OCI-M2 (cell line): ENCODE results near the gene SGSM2.

Source experiments
- DNase-seq: peaks from one replicate; lab custom pipeline; 2025; ENCODE audit not compliant: unreplicated experiment; lab: John Stamatoyannopoulos, UW

The SGSM2 gene

GRCh38 chr17:2366747-2367494 is 29.6 kb downstream of the SGSM2 start:
- DNase-seq, result no peak

DNA sequence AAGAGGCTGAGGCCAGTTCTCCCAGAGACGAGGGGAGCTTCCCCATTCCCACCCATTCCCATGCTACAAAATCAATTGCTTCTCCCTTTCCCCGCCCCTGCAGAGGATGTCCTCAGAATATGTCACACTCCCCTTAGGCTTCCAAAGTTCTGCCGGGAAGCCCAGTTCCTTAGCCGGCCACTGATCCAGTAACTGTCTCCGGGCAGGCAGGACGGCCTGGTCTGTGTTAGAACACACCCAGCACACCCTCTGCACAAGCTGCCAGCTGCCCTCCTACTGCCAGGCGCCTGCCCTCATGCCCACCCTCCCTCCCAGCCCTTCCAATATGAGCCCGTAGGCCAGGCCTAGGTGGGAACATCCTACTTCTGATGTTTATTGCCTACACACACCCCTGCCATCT is 31.1 kb downstream of the SGSM2 start:
- DNase-seq, result no peak

GRCh38 chr17:2369039-2369438 is 31.7 kb downstream of the SGSM2 start:
- DNase-seq, result no peak

DNA sequence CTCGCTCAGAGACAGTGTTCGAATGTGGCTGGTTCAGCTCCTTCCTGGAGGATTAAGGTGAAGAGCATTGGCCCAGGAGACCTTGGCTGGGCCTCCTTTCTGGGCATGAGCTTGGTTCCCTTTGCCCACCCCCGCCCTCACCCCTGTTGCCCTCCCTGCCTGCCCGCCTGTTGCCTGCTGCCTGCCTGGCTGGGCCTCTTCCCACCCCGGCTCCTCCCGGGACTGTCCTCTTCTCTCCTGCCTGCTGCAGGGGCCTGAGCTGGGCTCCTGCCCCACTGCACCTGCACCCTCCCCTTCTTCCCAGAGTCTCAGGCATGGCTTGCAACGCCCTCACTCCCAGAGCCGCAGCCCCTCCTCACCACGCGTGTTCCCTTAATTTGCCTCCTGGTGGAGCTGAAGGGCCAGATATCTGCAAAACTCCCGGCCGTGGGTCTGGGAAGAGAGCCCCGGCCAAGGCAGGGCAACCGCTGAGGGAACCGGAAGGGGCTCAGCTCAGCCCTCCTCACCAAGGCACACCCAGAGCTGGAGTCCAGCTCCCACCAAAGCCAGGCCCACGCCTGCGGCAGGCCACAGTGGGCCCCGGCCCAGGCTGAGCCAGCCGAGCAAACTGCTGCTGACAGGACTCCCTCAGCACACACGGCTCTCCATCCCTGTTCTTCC is 32.4 kb downstream of the SGSM2 start:
- no peak for DNase-seq

DNA sequence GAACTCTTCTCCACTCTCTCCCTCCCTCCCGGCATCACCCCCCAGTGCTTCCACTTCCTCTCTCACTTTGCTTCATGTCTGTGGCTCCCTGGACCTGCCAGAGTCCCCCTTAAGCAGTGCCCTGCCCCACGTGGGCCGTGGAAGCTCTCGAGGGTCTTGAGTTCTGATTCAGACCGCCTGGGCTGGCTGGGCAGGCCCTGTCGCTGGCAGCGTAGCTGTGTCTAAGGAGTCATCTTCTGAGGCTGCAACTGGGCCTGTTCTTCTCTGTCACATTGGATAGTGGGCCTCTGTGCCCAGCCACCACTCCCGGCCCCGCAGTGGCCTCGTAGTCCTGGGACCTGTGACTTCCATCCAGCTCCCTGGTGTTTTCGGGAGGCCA is 32.9 kb downstream of the SGSM2 start:
- no peak for DNase-seq

DNA sequence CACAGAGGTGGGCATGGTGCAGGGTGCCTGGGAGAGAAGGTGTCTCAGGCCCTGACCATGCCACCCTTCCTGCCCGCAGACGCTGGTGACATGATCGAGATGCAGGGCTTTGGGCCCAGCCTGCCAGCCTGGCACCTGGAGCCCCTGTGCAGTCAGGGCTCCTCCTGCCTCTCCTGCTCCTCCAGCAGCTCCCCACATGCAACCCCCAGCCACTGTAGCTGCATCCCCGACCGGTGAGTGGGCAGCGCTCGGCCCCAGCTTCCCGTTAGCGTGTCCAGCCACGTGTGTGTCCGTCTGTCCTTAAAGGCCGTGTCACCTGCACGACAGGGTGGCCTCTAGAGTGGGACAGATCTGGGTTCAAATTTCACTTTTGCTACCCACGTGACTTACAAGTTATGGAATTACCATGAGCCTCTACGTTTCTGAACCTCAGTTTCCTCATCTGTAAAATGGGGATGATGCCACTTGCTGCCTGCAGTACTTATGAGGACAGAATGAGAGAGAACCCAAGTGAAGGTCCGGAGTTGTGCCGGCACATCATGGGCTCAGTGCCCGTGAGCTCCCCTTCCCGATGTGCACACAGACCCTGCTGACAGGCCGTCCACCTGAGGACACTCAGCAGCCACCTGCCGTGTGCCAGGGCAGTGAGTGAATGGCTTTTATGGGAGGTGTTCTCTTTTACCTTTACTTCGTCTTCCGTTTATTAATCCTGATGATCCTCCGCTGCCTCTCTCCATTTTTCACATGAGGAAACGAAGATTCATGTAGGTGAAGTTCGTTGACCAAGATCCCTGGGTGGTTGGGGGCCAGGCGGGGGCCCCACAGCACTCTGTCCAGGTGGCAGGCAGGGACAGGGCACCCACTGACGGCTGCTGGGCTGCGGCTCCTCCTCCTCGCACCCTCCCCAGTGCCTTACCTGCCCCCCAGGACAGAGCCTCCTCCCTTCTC is 34.2 kb downstream of the SGSM2 start:
- no peak for DNase-seq

- DNase-seq, result no peak
Observed at GRCh38 chr17:2372180-2372579, 34.9 kb downstream of the SGSM2 start.

DNA sequence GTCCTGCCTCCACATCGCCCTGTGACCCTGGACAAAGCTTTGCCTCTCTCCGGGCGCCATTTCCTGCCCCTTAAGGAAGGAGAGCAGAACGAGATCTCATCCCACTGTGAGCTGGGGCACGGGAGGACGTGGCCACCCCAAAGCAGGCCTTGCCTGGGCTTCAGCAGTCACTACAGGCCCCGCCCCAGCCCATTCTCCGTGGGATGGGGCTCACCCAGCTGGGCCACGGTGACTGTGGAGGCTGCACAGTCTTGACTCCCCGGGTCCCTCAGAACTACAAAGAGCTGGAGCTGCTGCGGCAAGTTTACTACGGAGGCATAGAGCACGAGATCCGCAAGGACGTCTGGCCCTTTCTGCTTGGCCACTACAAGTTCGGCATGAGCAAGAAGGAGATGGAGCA is 35.4 kb downstream of the SGSM2 start:
- no peak for DNase-seq

GRCh38 chr17:2373179-2373578 is 35.9 kb downstream of the SGSM2 start:
- DNase-seq, result no peak

GRCh38 chr17:2374549-2375285 is 37.4 kb downstream of the SGSM2 start:
- DNase-seq, result no peak

DNA sequence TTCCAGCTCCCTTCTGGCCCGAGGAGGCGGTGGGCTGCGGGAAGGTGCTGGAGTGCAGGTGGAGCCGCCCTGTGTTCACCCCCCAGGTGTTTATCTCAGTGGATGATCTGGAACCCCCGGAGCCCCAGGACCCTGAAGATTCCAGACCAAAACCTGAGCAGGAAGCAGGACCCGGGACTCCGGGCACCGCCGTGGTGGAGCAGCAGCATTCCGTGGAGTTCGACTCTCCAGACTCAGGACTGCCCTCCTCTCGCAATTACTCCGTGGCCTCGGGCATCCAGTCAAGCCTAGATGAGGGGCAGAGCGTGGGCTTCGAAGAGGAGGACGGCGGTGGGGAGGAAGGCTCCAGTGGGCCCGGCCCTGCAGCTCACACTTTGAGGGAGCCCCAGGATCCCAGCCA is 38.1 kb downstream of the SGSM2 start:
- DNase-seq, result no peak

GRCh38 chr17:2376107-2376506 is 38.8 kb downstream of the SGSM2 start:
- DNase-seq, result no peak

DNA sequence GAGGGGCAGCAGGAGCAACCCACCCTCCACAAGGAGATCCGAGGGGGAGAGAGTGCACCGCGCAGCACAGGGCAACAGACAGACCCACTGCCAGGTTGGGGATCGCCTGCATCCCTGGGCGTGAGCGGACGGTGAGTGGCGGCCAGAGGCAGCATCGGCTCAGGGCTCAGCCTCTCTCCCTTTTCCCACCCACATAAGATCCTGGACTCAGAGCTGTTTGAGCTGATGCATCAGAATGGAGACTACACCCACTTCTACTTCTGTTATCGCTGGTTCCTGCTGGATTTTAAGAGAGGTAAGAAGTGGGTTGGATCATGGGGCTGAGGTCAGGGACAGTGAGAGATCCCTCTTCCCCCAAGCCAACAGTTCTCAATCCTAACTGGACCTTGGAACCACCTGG is 40.4 kb downstream of the SGSM2 start:
- DNase-seq, result no peak

DNA sequence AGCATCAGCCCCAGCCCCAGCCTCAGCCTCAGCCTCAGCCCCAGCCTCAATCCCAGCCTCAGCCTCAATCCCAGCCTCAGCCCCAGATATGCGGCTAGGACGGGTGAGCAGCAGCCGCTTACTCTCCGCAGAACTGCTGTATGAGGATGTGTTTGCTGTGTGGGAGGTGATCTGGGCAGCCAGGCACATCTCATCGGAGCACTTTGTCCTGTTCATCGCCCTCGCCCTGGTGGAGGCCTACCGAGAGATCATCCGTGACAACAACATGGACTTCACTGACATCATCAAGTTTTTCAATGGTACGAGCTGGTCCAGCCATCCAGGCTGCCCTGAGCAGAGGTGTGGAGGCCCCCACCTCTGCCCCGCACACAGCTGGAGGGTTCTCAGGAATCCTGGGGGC is 41.6 kb downstream of the SGSM2 start:
- DNase-seq, result no peak

GRCh38 chr17:2379489-2380225 is 42.4 kb downstream of the SGSM2 start:
- no peak for DNase-seq

- no peak for DNase-seq
Observed at GRCh38 chr17:2380226-2380922, 43.1 kb downstream of the SGSM2 start.

GRCh38 chr17:2380950-2381649 is 43.8 kb downstream of the SGSM2 start:
- DNase-seq, result no peak

- DNase-seq, result no peak
Observed at GRCh38 chr17:2383628-2384167, 46.4 kb downstream of the SGSM2 start.
